EH (cell line): ENCODE data around the gene FLNB.
"Not testable (repeated sequence)": the region's sequence is repeated elsewhere in the genome, so short reads cannot be mapped to it uniquely, and the experiment has no call there.

Experiments used
- DNase-seq: peaks from one replicate; pipeline ENCODE4 v3.0.0-alpha.2; 2015; ENCODE audit warnings: low read depth

The FLNB gene

DNA sequence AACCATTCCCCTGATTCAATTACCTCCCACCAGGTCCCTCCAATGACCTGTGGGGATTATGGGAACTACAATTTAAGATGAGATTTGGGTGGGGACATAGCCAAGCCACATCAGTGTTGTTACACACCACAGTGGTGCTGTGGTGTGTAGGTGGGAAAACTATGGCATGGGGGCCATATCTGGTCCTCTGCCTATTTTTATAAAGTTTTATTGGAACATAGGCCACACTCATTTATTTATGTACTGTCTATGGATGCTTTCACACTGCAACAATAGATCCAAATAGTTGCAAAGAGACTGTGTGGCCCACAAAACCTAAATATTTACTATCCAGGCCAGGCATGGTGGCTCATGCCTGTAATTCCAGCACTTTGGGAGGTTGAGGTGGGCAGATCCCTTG, 46.4 kb downstream of the FLNB start:
- no peak for DNase-seq

DNA sequence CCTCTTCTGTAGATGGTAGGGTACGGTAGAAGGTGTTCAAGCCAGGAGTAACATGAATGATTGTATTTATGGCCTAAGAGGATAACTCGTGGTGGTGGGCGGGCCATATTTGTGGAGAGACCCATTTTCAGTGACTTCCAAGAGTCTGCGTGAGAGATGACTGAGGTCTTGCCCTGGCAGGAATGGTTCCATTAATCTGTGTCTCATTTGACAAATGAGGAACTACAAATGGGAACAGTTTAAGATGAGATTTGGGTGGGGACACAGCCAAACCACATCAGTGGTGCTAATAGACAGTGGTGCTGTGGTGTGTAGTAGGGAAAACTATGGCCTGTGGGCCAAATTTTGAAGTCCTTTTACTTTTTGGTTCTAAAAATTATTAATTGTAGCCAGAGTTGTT, 47.1 kb downstream of the FLNB start:
- DNase-seq, result no peak

DNA sequence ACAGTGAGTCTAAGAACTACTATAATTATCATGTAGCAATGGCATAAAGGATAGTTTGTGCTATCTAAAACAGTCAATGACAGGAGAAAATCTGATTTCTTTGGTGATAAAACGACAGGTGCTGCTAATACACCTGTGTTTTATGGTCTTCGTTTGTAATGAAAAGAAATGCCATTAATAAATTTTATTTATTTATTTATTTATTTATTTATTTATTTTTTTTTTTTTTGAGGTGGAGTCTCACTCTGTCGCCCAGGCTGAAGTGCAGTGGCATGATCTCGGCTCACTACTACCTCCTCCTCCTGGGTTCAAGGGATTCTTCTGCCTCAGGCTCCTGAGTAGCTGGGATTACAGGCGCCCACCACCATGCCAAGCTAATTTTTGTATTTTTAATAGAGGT, 47.7 kb downstream of the FLNB start:
- not testable (repeated sequence) for DNase-seq

DNA sequence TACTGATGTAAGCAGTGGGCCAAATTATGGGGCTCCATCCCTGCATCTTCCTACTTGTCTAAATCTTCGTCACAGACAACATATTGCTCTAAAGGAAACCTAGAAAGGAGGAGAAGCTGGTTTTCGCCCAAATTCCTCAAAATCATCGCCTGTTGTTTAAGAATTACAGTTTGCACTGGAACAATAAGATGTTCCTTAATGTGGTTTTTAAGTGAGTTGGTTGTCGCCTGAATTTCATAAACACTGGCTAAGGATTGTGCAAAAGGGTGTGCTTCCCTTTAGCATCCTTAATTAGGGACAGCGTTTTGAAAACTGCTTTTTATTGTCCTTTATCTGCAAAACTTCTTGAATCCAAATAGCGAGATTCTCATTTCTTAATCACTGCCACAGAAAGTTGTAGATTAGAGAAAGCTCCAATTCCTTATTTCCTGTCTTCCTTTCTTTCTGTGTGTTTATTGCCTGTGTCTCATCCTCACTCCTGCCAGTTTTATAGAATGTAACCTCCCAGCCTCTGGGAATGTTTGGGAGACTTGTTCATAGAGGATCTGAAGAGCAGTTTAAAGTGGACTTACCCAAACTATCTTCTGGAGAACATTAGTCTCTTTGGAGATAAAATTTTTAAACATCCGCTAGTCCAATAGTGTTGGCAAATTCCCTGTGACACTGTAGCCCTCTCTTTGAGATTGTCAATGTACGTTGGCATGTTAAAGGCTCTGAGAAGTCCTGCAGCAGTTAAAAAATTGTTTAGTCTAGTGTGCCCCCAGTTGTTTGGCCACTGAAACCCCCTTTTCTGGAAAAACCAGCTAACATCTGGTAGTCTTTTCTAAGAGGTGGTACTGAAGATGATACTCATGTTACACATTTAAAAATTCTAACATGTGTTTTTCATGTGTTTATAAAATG, 50.4 kb downstream of the FLNB start:
- peak; percentile 96 for DNase-seq

DNA sequence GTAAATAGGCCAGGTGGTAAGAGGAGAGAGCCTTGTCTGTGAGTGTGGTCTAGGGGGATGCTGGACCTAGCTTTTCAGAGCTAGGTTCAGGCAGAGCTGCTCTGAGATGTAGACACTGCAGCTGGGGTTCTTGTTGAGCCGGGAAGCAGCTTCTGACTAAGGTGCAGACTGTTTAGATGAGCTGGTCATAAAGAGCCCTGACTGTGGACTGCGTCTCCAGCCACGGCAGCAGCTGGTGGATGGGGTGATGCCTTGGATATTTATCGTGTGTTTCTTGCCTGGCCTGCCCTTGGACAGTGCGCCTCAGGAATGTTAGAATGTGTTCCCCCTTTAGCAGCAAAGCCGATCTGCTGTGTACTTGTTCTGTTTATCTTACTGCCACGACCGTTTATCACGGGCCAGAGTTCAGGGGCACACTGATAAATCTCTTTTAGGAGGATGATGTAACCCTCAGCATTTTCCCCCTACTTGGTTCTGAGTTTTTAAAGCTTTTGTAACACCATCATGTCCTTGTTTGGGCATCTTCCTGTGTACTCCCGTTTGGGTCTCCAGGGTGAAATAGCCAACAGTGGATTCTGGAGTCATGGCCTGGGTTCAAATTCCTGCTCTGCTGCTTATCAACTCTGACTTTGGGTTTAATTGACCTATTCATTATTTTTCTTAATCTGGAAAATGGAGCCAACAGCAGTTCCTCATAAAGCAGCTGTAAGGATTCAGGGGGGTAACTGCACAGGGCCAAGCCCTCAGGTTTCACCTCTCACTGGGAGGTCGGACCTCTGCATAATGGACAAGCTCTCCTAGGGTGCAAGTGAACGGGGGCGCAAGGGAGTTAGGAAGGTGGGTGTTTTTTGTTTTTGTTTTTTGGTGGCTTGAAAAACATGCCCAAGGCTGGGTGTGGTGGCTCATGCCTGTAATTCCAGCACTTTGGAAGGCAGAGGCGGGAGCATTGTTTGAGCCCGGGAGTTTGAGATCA, 51.4 kb downstream of the FLNB start:
- peak; percentile 98 for DNase-seq

DNA sequence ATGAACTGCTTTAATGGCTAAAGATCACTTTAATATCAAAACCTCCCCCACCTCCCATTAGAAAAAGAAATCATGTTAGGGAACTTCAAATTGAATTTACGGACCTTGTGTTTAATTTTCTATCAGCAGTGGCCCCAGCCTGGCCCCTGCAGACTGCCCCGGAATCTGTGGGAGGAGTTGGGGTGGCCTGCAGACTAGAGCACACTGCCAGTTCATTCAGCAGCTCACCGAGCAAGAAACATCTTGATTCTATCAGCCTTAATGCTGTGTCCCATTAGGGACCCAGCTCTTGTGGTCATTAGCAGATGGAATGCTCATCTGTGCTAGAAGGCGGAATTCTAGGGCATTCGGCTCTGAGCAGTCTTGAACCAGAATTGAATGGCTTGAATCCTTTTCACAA, 54.2 kb downstream of the FLNB start:
- peak; percentile 78 for DNase-seq

DNA sequence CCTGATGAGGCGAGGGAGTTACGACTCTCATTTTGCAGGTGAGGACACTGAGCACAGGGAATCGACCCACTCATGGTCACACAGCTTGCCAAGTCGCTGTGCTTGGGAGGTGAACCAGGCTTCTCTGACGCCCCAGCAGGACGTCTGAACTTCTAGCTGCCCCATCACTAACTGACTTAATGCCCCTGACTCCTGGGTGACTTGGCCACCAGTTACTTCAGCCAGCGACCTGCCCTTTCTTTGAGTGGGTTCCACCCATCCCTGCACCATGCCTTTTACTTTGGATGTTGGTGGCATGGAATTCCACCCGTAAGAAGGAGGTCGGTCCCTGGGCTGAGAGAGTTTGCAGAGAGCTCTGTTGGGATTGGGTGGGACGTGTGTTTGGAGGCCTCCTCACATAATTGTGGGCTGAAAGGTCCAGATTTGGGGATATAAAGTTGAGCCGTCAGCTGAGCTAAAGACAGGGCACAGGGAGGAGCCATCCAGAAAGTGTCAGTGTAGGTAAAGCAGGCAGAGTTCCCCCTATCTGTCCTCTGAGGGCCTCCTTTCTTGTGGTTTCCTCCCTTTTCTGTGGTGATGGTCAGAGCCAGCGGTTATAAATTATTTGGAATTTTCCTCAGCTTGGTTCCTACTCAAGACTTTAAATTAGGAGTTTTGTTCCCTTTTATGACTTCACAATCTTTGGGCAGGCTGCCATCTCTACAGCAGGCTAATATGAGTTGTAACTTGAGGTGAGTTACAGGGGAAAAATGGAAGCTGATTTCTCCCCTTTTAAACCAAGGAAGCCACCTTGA, 55.0 kb downstream of the FLNB start:
- peak; percentile 85 for DNase-seq

DNA sequence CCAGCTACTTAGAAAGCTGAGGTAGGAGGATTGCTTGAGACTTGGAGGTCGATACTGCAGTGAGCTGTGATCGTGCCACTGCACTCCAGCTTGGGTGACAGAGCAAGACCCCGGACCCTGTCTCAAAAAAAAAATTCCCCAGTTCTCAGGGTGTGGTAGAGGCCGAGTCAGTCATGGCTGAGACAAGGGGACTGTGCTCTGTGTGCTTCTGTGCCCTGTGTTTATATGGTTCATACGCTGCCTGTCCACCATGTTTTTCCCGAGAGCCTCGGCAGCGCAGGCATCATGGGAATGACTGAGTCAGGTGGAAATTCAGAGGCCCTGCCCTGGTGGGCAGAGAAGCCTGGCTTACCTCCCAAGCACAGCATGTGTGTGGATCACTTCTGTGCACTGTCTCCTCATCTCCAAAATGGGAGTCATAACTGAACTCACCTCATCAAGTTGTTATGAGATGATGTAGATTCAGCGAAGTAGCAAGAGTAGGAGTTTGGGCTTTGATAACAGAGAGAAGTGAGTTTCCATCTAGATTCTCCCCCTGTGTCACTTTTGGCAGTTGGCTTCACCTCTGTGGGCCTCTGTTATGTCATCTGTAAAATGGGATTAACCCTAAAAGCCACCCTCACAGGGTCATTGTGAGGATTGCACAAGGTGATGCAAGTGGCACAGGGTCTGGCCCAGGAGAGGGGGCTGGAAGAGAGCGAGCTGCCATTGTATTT, 56.9 kb downstream of the FLNB start:
- no peak for DNase-seq

DNA sequence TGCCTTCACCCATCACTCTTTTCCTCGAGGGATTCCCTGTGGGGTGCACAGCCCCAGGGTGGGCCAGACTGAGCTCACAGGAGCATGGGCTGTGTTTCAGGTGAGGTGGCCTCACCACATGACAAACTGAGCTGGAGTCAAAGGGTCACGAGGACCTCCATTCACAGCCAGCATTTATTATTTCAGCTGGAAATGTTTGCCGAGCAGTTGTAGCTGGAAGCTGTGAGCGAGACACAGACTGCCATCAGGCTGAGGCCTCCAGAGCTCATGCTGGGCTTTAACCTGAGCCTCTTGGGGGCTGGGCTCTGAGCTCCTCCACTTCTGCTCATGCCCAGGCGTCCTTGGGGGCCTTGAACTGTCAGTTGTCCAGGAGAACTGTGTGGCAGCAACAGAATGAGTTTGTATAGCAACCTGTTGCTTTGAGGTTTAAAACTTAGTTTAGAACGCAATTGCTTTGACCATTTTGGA, 57.5 kb downstream of the FLNB start:
- no peak for DNase-seq

DNA sequence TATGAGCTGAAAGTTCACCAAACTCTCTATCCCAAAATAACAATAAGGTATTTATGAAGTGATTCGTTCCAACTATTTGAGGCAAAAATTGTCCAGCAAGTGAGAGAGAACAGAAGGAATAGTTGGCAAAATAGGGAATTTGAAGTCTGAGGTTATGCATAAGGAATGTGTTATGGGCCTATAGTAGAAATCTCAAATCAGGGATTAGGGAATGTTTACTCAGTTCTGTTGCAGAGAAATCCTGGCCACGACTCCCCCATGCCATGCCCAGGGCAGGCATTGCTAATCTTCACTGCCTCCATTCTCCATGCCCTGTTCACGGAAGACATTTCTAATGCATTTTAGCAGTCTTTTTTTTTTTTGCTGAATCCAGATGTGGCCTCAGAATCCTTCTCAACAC, 58.6 kb downstream of the FLNB start:
- peak; percentile 88 for DNase-seq

DNA sequence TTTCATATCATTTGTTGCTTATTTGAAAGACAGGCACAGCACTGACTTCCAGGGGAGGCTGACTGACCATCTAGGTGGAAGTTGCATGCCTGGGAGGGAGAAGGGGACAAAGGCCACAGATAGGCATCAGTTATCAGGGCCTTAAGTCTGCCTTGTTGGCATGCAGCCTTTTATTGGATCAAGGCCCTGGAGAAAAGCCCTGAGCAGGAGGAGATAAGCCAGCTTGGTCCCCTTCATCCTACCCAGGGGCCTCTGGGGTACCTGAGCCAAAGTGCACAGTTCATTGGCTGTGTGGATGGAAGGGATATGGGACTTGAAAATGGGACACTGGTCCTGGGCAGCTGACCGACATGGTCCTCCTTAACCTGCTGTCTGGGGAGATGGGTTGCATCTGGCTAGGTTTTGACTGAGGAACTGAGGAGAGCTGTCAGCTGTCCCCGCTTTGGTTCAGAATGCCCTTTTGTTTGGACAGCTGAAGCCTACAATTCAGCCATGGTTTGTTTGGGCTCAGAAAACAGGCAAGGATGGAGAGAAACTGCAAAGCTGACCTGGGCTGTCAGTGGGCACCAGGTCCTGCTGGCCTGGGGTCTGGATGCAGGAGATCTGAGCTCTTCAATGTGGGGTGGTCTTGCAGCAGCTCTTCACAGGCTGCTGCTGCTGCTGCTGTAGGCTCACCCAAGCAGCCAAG, 60.0 kb downstream of the FLNB start:
- DNase-seq, result no peak

DNA sequence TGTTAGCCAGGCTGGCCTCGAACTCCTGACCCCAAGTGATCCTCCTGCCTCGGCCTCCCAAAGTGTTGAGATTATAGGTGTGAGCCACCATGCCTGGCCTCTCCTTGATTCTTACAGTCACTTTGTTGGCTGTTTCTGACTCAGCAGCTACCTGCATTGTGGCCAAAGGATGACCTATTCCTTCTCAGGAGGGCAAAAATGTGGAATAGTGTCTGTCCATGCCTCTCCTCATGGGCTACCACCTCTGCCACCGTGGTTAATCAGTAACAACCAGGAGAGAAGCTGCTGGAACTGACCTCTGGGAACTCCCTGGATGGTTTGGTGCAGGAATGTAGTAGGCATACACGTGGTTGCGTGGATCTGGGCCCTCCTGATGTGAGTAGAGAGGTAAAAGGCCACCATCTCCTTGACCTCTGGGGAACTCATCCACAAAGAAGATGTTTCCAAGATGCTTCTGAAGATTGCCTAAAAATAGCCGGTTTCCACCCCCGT, 63.3 kb downstream of the FLNB start:
- no peak for DNase-seq

DNA sequence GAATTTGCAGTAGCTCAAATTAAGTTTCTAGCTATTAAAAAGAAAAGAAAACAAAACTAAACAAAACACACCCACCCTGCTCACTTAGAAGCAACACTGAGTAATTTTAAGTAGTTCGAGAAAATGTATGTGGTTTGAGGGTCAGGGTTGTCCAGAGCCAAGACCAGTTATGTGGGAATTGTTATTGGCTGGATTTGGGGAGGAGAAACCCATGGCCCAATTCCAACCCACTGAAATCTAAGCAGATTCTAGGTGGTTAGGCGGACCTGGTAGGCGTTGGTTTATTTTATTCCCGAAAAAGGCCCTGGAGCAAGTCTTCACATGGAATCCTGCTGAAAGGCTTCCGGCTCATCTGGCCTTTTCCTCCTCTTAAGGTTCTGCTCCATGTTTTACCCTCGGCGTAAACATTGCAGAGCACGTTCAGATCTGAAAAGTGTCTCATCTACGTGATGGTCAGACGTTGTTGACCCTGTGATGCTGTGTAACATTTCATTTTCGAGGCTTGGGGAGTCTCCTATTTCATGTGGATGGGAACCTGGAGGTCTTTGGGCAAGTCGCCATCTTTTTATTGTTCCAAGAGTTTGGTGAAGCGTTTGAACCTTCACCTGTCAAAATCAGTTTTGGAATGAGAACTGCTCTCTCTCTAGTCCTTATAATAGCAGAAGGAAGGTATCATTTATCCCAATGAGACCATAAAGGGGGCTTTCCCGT, 64.0 kb downstream of the FLNB start:
- DNase-seq, result peak; percentile 93

DNA sequence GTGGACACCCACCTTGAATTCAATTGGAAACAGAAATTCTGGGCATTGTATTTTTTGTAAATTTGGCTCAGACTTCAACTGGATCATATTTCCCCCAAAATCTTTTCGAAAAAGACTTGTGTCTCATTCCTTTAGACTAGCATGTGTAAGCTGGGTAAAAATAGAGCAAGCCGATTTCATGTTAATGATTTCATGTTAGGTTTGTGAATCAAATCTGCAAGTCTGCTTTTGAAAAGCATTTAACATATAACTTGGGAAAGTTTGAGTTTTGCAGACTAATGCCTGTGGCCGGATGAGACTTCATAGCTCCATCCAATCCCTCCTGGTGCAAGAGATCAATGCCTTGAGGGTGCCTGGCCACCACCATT, 64.5 kb downstream of the FLNB start:
- no peak for DNase-seq

DNA sequence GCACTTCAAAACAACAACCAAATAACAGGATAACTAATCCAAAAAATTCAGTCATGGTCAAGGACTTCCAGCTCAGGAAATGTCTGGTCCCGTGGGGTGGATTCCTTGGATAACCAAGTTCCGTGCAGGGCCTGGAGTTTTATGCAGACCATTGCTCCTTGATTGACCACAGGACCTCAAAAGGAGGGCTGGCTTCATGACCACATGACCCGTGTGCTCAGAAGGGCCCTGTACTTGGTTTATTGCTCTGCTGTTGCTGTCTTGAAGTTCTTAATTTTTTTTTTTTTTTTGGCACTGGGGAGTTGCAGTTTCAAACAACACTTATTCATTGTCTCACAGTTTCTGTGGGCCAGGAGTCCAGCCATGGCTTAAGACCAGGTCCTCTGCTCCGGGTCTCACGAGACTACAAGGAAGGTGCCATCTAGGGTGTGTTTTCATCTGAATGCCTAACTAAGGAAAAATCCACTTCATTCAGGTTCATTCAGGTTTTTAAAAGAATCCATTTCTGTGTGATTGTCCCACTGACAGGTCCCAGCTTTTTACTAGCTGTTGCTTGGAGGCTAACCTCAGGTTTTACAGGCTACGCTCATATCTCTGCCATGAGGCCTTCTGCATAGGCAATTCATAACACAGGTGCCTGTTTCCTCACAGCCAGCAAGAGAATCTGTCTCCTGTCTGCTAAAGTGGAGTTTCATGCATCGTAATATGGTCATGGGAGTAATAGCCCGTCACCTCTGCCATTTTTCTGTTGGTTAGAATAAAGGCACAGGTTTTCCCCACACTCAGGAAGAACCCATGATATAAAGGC, 65.3 kb downstream of the FLNB start:
- peak; percentile 34 for DNase-seq

DNA sequence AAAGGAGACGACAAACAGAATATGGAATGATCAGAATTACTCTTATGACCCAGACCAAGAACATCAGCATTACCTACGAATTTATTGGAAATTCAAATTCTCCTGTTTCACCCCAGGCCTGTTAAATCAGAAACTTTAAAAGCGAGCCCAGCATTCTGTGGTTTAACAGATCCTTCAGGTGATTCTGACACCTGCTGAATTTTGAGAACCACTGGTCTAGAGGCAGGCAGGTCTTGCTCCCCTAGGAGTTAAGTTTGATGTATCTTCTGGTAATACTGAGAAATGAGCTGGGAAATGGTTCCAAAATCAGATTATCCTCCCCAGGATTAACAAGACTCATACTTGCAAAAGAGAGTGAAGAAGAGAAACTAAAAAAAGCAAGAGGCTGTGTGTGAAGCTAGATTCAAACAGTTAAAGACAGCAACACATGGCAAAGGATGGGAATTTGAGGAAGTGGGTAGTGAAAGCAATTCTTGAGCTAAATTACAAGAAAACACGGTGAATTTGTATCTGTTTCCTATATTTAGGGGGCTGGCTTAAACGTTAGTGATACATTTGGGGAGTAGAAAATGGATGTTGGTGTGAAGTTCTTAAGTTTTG, 66.0 kb downstream of the FLNB start:
- no peak for DNase-seq

DNA sequence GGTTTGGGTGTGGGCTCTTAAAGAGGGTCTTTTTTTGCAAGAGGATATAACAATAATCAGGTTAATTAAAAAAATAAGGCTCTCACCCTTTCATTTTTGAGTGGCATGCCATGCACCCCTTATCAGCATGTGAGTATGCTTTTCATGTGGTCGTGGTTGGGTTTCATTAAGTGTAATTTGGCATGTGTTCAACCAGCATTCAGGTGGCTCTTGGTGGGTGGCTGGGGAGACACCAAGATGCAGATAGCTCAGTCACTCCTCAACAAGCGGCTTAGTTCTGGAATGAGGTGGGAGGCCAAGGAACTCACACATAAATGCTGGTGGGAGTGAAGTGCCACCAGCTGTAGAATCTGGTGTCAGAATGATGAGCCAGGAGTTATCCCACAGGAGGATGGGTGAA, 66.8 kb downstream of the FLNB start:
- no peak for DNase-seq

DNA sequence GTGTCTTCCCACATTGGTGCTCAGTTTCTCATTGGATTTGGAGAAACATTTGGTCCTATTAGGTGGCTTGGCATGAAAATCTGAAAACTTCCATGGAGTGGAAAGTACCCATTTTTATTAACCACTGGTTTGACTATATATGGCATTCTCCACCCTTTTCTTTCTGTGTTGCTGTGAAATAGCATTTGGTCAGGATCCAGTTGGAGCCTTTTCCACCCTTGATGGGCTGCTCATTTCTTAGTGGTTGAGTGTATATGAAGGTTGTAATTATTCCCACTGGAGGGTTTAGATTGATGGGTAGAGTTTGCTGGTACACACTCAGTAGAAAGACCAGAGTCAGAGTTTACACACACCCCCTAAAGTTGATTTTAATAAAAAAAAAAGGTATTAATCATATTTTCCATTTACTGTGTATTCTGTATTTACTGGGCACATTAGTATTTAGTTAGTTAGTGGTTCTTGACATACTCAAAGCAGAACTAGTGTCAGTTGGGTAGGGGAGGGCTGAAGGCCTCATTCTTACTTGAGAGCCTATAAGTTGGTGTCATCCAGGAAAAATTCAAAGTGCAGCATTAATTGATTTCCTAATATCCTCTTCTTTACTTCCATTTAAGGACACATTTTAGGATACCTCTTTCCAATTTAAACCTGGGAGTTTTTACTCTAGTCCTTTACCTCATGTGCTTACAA, 69.5 kb downstream of the FLNB start:
- peak; percentile 57 for DNase-seq
